DND-41 (cell line): ENCODE data around the gene WDR83.
"Not testable (repeated sequence)": the region's sequence is repeated elsewhere in the genome, so short reads cannot be mapped to it uniquely, and the experiment has no call there.

Source experiments
- ATAC-seq: fragments of 200-7000 bp; cut with Tn5 transposase; 3 replicates; pipeline ENCODE4 v1.9.1; 2021; ENCODE audit warnings: low read depth; ENCODE audit not compliant: insufficient read depth
- DNase-seq: peaks from one replicate; pipeline ENCODE4 v3.0.0-alpha.2; 2020
- H2AFZ ChIP-seq: 2 replicates; pipeline ENCODE4 v1.6.0; 2012; ENCODE audit warnings: low read depth, low read length
- H3K27ac ChIP-seq: 2 replicates; pipeline ENCODE4 v1.5.1; 2012; ENCODE audit warnings: low read length, inconsistent platforms
- H3K27me3 ChIP-seq: fragments of 200-600 bp; sonication (generic); 2 replicates; pipeline ENCODE4 v1.6.0; 2012; ENCODE audit warnings: low read length, mild to moderate bottlenecking, inconsistent platforms; ENCODE audit not compliant: insufficient read depth, poor library complexity
- H3K36me3 ChIP-seq: 2 replicates; pipeline ENCODE4 v1.5.1; 2012; ENCODE audit warnings: low read length, inconsistent platforms; ENCODE audit not compliant: insufficient read depth
- H3K4me1 ChIP-seq: 2 replicates; pipeline ENCODE4 v1.5.1; 2012; ENCODE audit warnings: mild to moderate bottlenecking, low read length; ENCODE audit not compliant: insufficient read depth
- H3K4me2 ChIP-seq: 2 replicates; pipeline ENCODE4 v1.6.0; 2012; ENCODE audit warnings: mild to moderate bottlenecking, moderate library complexity, low read length, inconsistent platforms; ENCODE audit not compliant: insufficient read depth
- H3K4me3 ChIP-seq, 2 experiments: fragments of 200-600 bp in 1 of 2; shearing (Covaris generic) in 1 of 2; 2 replicates each; pipeline ENCODE4 v1.5.1; 2012 to 2016; ENCODE audit warnings: inconsistent platforms in 2 of 2, low read length in 2 of 2, mild to moderate bottlenecking in 2 of 2, low read depth in 1 of 2, moderate library complexity in 1 of 2
- H3K79me2 ChIP-seq: 2 replicates; pipeline ENCODE4 v1.6.0; 2012; ENCODE audit warnings: low read length, inconsistent platforms; ENCODE audit not compliant: insufficient read depth
- H3K9ac ChIP-seq: 2 replicates; pipeline ENCODE4 v1.6.0; 2012; ENCODE audit warnings: low read depth, mild to moderate bottlenecking, inconsistent platforms, low read length, moderate library complexity
- H3K9me3 ChIP-seq: 2 replicates; pipeline ENCODE4 v1.5.1; 2012; ENCODE audit warnings: low read length, moderate library complexity, mild to moderate bottlenecking, inconsistent platforms; ENCODE audit not compliant: insufficient read depth, severe bottlenecking
- H4K20me1 ChIP-seq: 2 replicates; pipeline ENCODE4 v1.6.0; 2012; ENCODE audit warnings: low read length; ENCODE audit not compliant: insufficient read depth
- EZH2 ChIP-seq: IDR thresholded peaks from 3 replicates; pipeline ENCODE4 v1.6.1; 2012; ENCODE audit warnings: borderline replicate concordance, low read depth, mild to moderate bottlenecking, moderate library complexity, low read length, inconsistent platforms; ENCODE audit not compliant: severe bottlenecking
- TF ChIP-seq, protein P1 (sequence below): IDR thresholded peaks from 2 replicates; pipeline ENCODE4 v1.5.1; 2012; ENCODE audit warnings: borderline replicate concordance, low read length, moderate library complexity, mild to moderate bottlenecking; ENCODE audit not compliant: poor library complexity, severe bottlenecking; ENCODE audit errors: extremely low read depth

Gene WDR83

DNA sequence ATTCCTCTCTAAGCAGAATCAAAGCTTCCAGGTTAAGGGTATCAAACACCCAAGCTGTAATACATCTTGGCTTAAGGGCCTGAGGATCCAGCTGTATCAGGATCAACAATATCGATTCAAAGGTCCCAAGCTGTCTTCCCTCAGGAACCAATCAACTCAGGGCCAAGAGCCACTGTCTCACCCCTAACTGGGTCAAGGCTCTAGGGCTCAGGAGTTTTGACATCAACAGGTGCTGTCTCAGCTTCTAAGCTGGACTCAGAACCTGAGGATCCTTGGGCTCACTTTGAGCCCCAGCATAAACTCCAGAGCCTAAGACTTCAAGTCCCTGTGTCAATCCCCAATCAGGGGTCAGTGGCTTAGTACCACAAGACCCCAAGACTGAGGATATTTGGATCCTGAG lies 28.9 kb downstream of the WDR83 start:
- peaks cover 9% of the 10 kb centered on the region; the same call in 1 of the 2 replicates for H3K79me2 ChIP-seq
- H3K36me3 ChIP-seq = peaks cover 21% of the 10 kb centered on the region
- peak overlapping the region; percentile 90 for H3K4me2 ChIP-seq
- H3K27me3 ChIP-seq = no peaks in the 10 kb centered on the region
- peaks cover 44% of the 10 kb centered on the region for H3K4me1 ChIP-seq
- TF ChIP-seq, protein P1, sequence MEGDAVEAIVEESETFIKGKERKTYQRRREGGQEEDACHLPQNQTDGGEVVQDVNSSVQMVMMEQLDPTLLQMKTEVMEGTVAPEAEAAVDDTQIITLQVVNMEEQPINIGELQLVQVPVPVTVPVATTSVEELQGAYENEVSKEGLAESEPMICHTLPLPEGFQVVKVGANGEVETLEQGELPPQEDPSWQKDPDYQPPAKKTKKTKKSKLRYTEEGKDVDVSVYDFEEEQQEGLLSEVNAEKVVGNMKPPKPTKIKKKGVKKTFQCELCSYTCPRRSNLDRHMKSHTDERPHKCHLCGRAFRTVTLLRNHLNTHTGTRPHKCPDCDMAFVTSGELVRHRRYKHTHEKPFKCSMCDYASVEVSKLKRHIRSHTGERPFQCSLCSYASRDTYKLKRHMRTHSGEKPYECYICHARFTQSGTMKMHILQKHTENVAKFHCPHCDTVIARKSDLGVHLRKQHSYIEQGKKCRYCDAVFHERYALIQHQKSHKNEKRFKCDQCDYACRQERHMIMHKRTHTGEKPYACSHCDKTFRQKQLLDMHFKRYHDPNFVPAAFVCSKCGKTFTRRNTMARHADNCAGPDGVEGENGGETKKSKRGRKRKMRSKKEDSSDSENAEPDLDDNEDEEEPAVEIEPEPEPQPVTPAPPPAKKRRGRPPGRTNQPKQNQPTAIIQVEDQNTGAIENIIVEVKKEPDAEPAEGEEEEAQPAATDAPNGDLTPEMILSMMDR = no peak
- TF ChIP-seq EZH2 = no peak
- peak overlapping the region; percentile 80 for H3K9ac ChIP-seq
- H2AFZ ChIP-seq = 0 out of 2 replicates have a peak overlapping the region, but pooled peaks have one; percentile 1
- no peak overlapping the region for H3K27ac ChIP-seq
- no peaks in the 10 kb centered on the region for H3K9me3 ChIP-seq
- H3K4me3 ChIP-seq = peak overlapping the region; percentile 84 to 98; a peak in 3 of 4 replicates
- no peaks in the 10 kb centered on the region; the same call in 1 of the 2 replicates for H4K20me1 ChIP-seq
- ATAC-seq (no peak), DNase-seq (no peak)

- TF ChIP-seq, protein P1 = no peak
- TF ChIP-seq EZH2 = no peak
- Histone ChIP-seq H3K4me2 (peak overlapping the region; percentile 90), H3K27me3 (no peaks in the 10 kb centered on the region), H3K9me3 (no peaks in the 10 kb centered on the region), H3K9ac (peak overlapping the region; percentile 80), H3K27ac (peak overlapping the region; percentile 86), H4K20me1 (0 out of 2 replicates have a peak, but pooled peaks cover under 1% of the 10 kb centered on the region), H2AFZ (peak overlapping the region; percentile 90), H3K36me3 (peaks cover 26% of the 10 kb centered on the region), H3K79me2 (peaks cover 9% of the 10 kb centered on the region; the same call in 1 of the 2 replicates), H3K4me3 (peak overlapping the region; percentile 84 to 98), H3K4me1 (peaks cover 44% of the 10 kb centered on the region)
- DNase-seq (peak; percentile 25), ATAC-seq (peak; percentile 20; the same call in 2 of the 3 replicates)
Measured at GRCh38 chr19:12695997-12696365, 29.4 kb downstream of the WDR83 start.

DNA sequence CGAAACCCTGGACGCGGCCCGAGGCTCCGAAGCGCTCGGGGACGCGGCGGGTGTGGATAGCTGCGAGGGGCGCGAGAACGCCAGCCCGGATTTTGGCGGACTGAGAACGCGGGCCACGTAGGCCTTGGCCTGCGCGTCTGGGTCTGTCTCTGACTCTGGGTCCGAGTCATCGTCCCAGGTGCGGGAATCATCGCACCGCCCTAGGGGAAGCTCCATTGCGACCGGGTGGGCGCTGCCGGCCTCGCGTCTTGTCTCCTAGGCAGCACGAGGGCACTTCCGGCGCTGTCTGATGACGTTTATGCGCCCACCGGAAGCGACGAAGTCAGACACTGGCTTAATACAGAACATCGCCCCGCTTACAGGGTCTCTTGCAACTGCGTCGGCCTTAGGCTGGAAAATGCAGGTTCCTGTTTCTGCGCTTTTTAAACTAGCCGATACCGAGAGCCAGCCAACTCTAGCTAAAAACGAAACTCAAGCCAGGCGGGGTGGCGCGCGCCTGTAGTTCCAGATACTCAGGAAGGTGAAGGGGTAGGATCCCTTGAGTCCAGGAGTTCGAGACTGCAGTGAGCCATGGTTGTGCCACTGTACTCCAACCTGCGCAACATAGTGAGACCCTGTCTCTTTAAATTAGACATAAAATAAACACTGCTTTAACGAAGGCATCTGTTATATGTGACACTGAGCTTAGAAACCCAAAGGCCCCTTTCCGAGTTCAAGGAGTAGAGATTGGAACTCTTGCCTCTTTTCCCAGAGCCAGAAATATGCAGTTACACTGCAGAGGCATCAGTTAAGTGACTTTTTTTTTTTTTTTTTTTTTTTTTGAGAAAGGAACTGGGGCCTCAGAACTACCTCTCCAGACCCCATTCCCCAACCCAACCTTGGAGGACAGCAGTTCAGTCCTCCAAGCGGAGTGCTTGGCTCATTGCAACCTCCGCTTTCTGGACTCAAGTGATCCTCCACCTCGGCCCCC lies 30.0 kb downstream of the WDR83 start, which contains the start of gene FBXW9:
TSS of gene FBXW9 (minus strand) at position 266 of the 970 bp plus-strand sequence. CDS start at position 216, 50 bp downstream.
- peak within 1 kb of the TSS; percentile 90 for H3K4me2 ChIP-seq
- H4K20me1 ChIP-seq = 0 out of 2 replicates have a peak, but pooled peaks cover 5% of the 10 kb centered on the region
- H3K36me3 ChIP-seq = peaks cover 33% of the 10 kb centered on the region
- H3K27me3 ChIP-seq = no peaks in the 10 kb centered on the region
- TF ChIP-seq, protein P1 = peak; percentile 9
- no peak for TF ChIP-seq EZH2
- H3K4me1 ChIP-seq = peaks cover 44% of the 10 kb centered on the region
- H2AFZ ChIP-seq = peak within 1 kb of the TSS; percentile 90
- peak; percentile 92 for ATAC-seq
- no peaks in the 10 kb centered on the region for H3K9me3 ChIP-seq
- H3K4me3 ChIP-seq = peak within 1 kb of the TSS; percentile 84 to 98
- DNase-seq = peak; percentile 97
- peaks cover 9% of the 10 kb centered on the region; the same call in 1 of the 2 replicates for H3K79me2 ChIP-seq
- H3K9ac ChIP-seq = peak within 1 kb of the TSS; percentile 80
- peak within 1 kb of the TSS; percentile 86 for H3K27ac ChIP-seq

- not testable (repeated sequence) for H3K9me3 ChIP-seq, ATAC-seq, H2AFZ ChIP-seq, DNase-seq, H3K79me2 ChIP-seq, H4K20me1 ChIP-seq, H3K27me3 ChIP-seq, H3K27ac ChIP-seq
- peaks cover 40% of the 10 kb centered on the region for H3K36me3 ChIP-seq
- H3K4me3 ChIP-seq = peak overlapping the region; percentile 84 to 98; a peak in 3 of 4 replicates
- peak overlapping the region; percentile 80 for H3K9ac ChIP-seq
- H3K4me1 ChIP-seq = peaks cover 44% of the 10 kb centered on the region
- H3K4me2 ChIP-seq = peak overlapping the region; percentile 90
Measured at GRCh38 chr19:12697425-12697824, 30.8 kb downstream of the WDR83 start.
